ENCODE measurements around the gene NOTCH2. TPM values are rescaled to one million over a fixed set of nuclear protein-coding genes. Genes with fewer than 3 reads are reported as not detected.
A peak's percentile ranks its signal among the peaks of the same experiment; 100 is the strongest.

The NOTCH2 gene
- total RNA-seq, 1 experiment from 2014 or later, result 61.5 TPM

DNA sequence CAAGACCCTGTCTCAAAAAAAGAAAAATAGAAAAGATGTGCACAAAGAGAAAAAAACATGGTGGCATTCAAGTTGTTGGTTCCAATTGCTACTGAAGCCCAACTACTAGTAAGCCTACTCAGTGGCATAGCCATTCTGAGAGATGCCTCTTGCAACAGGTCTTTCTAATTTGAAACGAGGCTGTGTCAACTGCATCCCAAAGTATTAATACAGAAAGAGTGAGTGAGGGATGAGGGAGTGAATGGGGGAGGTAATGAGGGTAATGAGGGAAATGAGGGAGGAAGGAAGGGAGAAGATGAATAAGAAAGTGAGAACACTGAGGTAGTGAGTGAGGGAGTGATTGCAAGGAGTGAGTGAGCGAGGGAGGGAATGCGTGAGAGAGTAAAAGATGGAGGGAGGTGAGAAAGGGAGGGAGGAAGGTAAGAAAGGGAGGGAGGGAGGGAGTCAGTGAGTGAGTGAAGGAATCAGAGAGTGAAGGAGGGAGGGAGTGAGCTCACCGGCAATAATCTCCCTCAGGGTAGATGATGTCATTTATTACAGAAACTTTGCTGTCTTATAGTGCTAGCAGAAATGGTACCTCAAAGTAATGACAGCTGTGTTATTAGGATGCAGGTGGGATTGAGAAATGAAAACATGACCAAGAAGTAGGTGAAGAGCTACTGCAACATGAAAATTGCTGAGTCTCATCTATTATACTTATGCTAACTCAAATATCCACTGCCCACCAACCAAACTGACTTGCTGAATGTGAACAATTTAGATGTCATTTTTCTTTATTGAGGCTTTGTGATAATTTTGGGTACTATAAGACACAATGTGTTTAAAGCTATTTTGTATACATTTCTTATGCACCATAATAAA is 97.5 kb downstream of the NOTCH2 start:
- Histone ChIP-seq H3K9me3 (ENCODE audit: low read length) (no peaks in the 10 kb centered on the region), H3K27me3 (ENCODE audit: low read length) (no peaks in the 10 kb centered on the region), H3K9me2 (replicated peaks; ENCODE audit: low read length) (no peaks in the 10 kb centered on the region), H3K4me3 (ENCODE audit: low read length) (no peak overlapping the region), H3K9ac (ENCODE audit: low read length) (no peak overlapping the region), H3K79me2 (ENCODE audit: low read length) (peaks cover 9% of the 10 kb centered on the region; the same call in 1 of the 2 replicates), H3K4me2 (ENCODE audit: low read length) (no peak overlapping the region), H3K4me1 (ENCODE audit: insufficient read depth, low read length) (peaks cover 45% of the 10 kb centered on the region), H3K27ac (ENCODE audit: low read length) (no peak overlapping the region), H3F3A (ENCODE audit: low read length, unreplicated experiment) (peaks cover 5% of the 10 kb centered on the region), H4K20me1 (ENCODE audit: low read length) (peaks cover 12% of the 10 kb centered on the region; the same call in 1 of the 2 replicates), H3K36me3 (ENCODE audit: low read depth, low read length) (peaks cover 22% of the 10 kb centered on the region), H2AFZ (ENCODE audit: low read length) (no peak overlapping the region)
- ChIA-PET POLR2A (ENCODE audit: unreplicated experiment) (no interaction called here), CTCF (no interaction called here)
- ATAC-seq, result no peak
- no TSS peak for BruUV-seq (replicated peaks)
- TF ChIP-seq EZH2 (IDR thresholded peaks at IDR 0.05; ENCODE audit: low read length, unreplicated experiment) (no peak), EZH2phosphoT487 (IDR thresholded peaks at IDR 0.05; ENCODE audit: borderline replicate concordance, low read length) (no peak)
- TF ChIP-seq, protein P1, sequence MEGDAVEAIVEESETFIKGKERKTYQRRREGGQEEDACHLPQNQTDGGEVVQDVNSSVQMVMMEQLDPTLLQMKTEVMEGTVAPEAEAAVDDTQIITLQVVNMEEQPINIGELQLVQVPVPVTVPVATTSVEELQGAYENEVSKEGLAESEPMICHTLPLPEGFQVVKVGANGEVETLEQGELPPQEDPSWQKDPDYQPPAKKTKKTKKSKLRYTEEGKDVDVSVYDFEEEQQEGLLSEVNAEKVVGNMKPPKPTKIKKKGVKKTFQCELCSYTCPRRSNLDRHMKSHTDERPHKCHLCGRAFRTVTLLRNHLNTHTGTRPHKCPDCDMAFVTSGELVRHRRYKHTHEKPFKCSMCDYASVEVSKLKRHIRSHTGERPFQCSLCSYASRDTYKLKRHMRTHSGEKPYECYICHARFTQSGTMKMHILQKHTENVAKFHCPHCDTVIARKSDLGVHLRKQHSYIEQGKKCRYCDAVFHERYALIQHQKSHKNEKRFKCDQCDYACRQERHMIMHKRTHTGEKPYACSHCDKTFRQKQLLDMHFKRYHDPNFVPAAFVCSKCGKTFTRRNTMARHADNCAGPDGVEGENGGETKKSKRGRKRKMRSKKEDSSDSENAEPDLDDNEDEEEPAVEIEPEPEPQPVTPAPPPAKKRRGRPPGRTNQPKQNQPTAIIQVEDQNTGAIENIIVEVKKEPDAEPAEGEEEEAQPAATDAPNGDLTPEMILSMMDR (conservative IDR thresholded peaks at IDR 0.05; ENCODE audit: low read depth, low read length), result no peak
- DNase-seq, result peak; percentile 39
- intact Hi-C loops (cut with micrococcal nuclease), result no loop called here

DNA sequence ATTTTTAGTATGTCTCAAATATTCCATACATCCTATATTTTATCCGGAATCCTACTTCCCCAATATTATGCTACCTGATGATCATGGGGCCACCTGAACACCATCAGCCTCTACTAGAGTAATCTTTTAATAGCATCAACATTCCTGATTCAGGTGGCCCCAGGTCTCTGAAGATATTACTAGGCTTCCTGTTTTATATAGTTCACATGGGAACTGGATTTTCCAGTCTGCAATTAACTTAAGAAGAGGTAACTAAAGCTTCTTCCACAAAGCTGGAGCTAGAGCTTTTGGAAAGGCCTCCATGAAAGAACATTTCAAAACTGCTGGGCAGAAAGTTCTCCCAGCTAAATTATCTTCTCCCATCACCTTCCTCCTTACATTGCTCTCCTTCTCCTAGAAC is 100.9 kb downstream of the NOTCH2 start:
- peaks cover 32% of the 10 kb centered on the region for H3K4me1 ChIP-seq (ENCODE audit: insufficient read depth, low read length)
- H3K36me3 ChIP-seq (ENCODE audit: low read depth, low read length), result peaks cover 43% of the 10 kb centered on the region
- no peak overlapping the region for H2AFZ ChIP-seq (ENCODE audit: low read length)
- no peaks in the 10 kb centered on the region for H3K27me3 ChIP-seq (ENCODE audit: low read length)
- H3K4me2 ChIP-seq (ENCODE audit: low read length), result peak overlapping the region; percentile 1
- peaks cover 4% of the 10 kb centered on the region; the same call in 1 of the 2 replicates for H4K20me1 ChIP-seq (ENCODE audit: low read length)
- DNase-seq, result peak; percentile 60
- H3K9me3 ChIP-seq (ENCODE audit: low read length), result no peaks in the 10 kb centered on the region
- peaks cover 2% of the 10 kb centered on the region for H3F3A ChIP-seq (ENCODE audit: low read length, unreplicated experiment)
- CTCF ChIA-PET, result interaction anchor here (0.6 kb wide), 1 partner anchor 145 kb away, joined by 4 read pairs; no protein-coding TSS in a partner anchor
- no peaks in the 10 kb centered on the region for H3K9me2 ChIP-seq (replicated peaks; ENCODE audit: low read length)
- H3K4me3 ChIP-seq (ENCODE audit: low read length), result no peak overlapping the region
- POLR2A ChIA-PET (ENCODE audit: unreplicated experiment), result no interaction called here
- peaks cover 9% of the 10 kb centered on the region; the same call in 1 of the 2 replicates for H3K79me2 ChIP-seq (ENCODE audit: low read length)
- BruUV-seq (replicated peaks), result no TSS peak
- no peak for TF ChIP-seq EZH2 (IDR thresholded peaks at IDR 0.05; ENCODE audit: low read length, unreplicated experiment)
- TF ChIP-seq, protein P1 (conservative IDR thresholded peaks at IDR 0.05; ENCODE audit: low read depth, low read length), result no peak
- no peak for TF ChIP-seq EZH2phosphoT487 (IDR thresholded peaks at IDR 0.05; ENCODE audit: borderline replicate concordance, low read length)
- peak; percentile 12; the same call in 1 of the 2 replicates for ATAC-seq
- no peak overlapping the region for H3K9ac ChIP-seq (ENCODE audit: low read length)
- intact Hi-C loops (cut with micrococcal nuclease), result no loop called here
- peak overlapping the region; percentile 13; the same call in 1 of the 2 replicates for H3K27ac ChIP-seq (ENCODE audit: low read length)

Measured in PC-3 (cell line).